ENCODE results near the gene LGI2.

Gene LGI2

GRCh38 chr4:24956763-24957162 is 74.0 kb downstream of the LGI2 start:
- DNase-seq: no peak

- no peak for DNase-seq
These were observed 74.7 kb downstream of the LGI2 start for GRCh38 chr4:24956091-24956490.

- DNase-seq: no peak
These were observed 78.1 kb downstream of the LGI2 start for GRCh38 chr4:24952667-24953066.

- no peak for DNase-seq
These were observed 80.8 kb downstream of the LGI2 start for GRCh38 chr4:24949970-24950369.
